Measurements from ENCODE around the gene FHIT.

Gene FHIT

DNA sequence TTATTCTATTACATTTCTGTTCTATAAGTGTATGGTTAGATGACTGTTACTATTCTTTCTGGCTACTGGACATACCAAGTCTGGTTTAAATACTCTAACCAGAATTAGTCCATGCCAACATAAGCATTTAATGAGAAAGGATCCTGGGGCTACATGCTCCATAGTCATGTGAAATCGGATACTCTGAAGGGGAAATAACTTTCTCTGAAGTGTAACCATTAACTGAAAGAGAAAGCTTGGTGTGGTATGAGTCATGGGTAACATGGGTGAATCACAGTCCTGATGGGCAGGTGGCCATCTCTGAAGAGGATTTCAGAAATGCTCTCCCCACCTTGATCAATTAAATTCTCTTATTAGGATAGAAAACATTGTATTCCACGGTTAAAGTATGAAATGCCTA is 69.4 kb downstream of the FHIT start:
- H3K4me3 ChIP-seq (ENCODE audit: control insufficient read depth, low read depth, low read length) = no peak overlapping the region
- TF ChIP-seq, protein P1, sequence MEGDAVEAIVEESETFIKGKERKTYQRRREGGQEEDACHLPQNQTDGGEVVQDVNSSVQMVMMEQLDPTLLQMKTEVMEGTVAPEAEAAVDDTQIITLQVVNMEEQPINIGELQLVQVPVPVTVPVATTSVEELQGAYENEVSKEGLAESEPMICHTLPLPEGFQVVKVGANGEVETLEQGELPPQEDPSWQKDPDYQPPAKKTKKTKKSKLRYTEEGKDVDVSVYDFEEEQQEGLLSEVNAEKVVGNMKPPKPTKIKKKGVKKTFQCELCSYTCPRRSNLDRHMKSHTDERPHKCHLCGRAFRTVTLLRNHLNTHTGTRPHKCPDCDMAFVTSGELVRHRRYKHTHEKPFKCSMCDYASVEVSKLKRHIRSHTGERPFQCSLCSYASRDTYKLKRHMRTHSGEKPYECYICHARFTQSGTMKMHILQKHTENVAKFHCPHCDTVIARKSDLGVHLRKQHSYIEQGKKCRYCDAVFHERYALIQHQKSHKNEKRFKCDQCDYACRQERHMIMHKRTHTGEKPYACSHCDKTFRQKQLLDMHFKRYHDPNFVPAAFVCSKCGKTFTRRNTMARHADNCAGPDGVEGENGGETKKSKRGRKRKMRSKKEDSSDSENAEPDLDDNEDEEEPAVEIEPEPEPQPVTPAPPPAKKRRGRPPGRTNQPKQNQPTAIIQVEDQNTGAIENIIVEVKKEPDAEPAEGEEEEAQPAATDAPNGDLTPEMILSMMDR (IDR thresholded peaks at IDR 0.05; ENCODE audit: control insufficient read depth, insufficient read depth, low read depth, low read length, missing control alignments) = no peak
- no peak for DNase-seq (ENCODE audit: low read depth)

DNA sequence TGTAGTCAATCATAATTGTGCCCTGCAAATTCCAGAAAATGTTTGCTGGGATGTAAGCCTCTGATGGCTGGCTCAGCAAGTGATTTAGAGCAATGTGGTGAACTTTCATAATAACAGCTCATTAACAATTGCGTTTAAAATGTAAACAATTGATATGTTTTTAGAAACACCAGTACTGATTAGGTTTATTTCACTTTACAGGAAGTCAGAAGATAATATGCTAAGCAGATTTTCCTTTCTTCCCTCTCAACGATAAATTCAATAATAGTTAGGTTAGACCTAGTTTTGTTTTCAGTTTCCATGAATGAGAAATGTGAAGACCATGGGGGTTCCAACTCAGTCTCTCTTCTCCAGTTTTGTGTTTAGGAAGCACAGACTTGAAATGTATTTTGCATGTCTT is 71.0 kb downstream of the FHIT start:
- TF ChIP-seq, protein P1 (IDR thresholded peaks at IDR 0.05; ENCODE audit: control insufficient read depth, insufficient read depth, low read depth, low read length, missing control alignments) = no peak
- DNase-seq (ENCODE audit: low read depth) = no peak
- no peak overlapping the region for H3K4me3 ChIP-seq (ENCODE audit: control insufficient read depth, low read depth, low read length)

DNA sequence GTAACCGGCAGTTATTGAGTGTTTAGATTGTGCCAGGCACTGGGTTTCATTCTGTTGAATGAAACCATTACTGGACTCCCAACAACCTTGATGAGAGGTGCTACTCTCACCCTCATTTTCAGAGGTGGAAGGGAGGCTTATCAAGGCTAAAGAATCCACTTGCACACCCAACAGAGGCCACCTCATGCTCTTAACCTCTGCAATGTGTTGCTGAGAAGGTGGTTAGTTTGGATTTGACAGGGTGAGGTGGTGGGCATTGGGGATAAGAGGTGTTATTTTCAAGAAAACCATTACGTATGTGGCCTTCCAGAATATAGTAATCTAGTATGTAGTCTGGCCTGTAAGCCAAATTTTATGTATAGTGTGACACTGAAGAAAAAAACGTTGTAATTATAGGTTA is 73.1 kb downstream of the FHIT start:
- no peak for DNase-seq (ENCODE audit: low read depth)
- H3K4me3 ChIP-seq (ENCODE audit: control insufficient read depth, low read depth, low read length) = no peak overlapping the region
- TF ChIP-seq, protein P1 (IDR thresholded peaks at IDR 0.05; ENCODE audit: control insufficient read depth, insufficient read depth, low read depth, low read length, missing control alignments) = no peak

DNA sequence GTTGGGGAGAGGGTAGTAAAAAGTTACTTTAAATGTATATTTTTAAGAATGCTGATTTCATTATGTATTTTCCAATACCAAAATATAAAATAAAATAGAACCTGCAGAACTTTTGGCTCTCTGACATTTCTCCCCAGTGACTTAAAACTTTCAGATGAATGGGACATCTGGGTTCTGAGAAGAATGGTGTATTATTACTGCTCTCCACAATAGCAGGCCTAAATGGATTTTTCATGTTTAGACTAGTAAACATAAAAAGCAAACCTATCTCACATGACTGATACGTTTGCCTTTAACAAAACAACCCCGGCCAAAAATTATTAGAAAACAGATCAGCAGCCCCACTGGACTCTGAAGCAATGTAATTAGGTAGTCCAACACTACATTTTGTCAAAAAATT is 73.8 kb downstream of the FHIT start:
- DNase-seq (ENCODE audit: low read depth) = no peak
- H3K4me3 ChIP-seq (ENCODE audit: control insufficient read depth, low read depth, low read length) = no peak overlapping the region
- TF ChIP-seq, protein P1 (IDR thresholded peaks at IDR 0.05; ENCODE audit: control insufficient read depth, insufficient read depth, low read depth, low read length, missing control alignments) = no peak

DNA sequence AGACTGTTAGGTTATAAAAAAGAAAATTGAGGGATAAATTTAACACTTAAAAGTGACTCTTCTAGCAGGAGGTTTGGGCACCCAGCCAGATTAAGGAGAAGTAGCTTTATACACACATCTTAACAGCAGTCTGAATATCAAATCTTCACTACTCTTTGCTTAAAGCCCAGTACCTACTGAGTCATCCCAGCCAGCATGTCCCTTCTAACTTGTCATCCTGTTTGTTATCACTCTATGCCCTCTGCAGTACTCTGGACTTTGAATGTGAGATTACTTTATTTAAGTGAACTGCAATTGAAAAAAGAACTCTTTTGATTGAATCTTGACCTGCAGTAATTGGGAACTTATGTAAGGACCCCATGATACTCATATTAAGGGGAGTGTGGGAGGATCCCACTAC is 77.6 kb downstream of the FHIT start:
- no peak overlapping the region for H3K4me3 ChIP-seq (ENCODE audit: control insufficient read depth, low read depth, low read length)
- TF ChIP-seq, protein P1 (IDR thresholded peaks at IDR 0.05; ENCODE audit: control insufficient read depth, insufficient read depth, low read depth, low read length, missing control alignments) = no peak
- DNase-seq (ENCODE audit: low read depth) = no peak

DNA sequence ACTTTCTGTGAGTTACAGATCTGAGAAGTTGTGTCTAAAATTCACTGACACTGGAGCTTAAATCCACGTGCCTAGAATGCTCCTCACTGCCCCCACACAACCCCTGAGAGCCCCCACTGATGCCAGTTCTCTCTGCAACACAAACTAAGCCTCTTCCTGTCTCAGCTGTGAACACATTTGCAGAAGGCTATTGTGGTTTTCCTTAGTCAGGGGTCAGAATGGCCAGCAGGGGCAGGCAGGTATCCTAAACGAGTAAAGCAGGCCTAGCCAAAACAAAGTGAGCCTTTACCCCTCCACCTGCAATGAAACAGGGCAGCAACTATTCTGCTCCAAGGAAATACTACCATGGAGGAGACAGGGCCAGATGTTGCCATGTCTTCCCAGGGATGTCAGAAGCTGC is 78.6 kb downstream of the FHIT start:
- no peak overlapping the region for H3K4me3 ChIP-seq (ENCODE audit: control insufficient read depth, low read depth, low read length)
- TF ChIP-seq, protein P1 (IDR thresholded peaks at IDR 0.05; ENCODE audit: control insufficient read depth, insufficient read depth, low read depth, low read length, missing control alignments) = no peak
- DNase-seq (ENCODE audit: low read depth) = no peak

DNA sequence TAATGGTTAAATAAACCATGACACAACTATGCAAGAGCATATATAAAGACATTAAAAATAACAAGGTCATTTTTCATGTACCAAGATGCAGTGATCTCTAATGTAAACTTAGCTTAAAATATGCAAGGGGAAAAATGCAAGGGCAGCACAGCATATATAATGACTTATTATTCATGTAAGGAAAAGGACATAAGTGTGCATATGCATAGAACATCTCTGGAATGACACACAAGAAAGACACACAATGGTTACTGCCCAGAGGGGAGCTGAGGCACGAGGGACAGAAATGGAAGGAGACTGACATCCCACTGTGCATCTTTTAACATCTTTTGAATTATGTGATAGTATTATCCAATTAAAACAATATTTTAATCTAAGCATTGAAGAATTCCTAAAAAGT is 79.0 kb downstream of the FHIT start:
- no peak for DNase-seq (ENCODE audit: low read depth)
- TF ChIP-seq, protein P1 (IDR thresholded peaks at IDR 0.05; ENCODE audit: control insufficient read depth, insufficient read depth, low read depth, low read length, missing control alignments) = no peak

More for the DNA sequence above, 79.0 kb downstream of the FHIT start:
- H3K4me3 ChIP-seq (ENCODE audit: control insufficient read depth, low read depth, low read length) = no peak overlapping the region

Data from AG09309 (cell line).